ENCODE data around the gene PYDC1.
"Not testable (repeated sequence)": the region's sequence is repeated elsewhere in the genome, so short reads cannot be mapped to it uniquely, and the experiment has no call there.

Gene PYDC1

GRCh38 chr16:31183432-31184428 lies 33.2 kb downstream of the PYDC1 start:
- TF ChIP-seq POU2F2 (IDR thresholded peaks at IDR 0.05; ENCODE audit: low read depth, low read length) (no peak), SPI1 (IDR thresholded peaks at IDR 0.05; ENCODE audit: low read depth, low read length) (no peak), TAF1 (IDR thresholded peaks at IDR 0.05; ENCODE audit: low read depth, low read length) (no peak), PAX5 (IDR thresholded peaks at IDR 0.05; ENCODE audit: insufficient read depth, low read length, severe bottlenecking) (no peak), POLR2AphosphoS5 (IDR thresholded peaks at IDR 0.05; ENCODE audit: low read depth, low read length) (peak; percentile 50), POLR2A (IDR thresholded peaks at IDR 0.05; ENCODE audit: low read depth, low read length) (no peak; the same call in 1 of the 2 replicates)
- DNase-seq (ENCODE audit: insufficient read length, low spot score) (no peak), FAIRE-seq (no peak)

DNA sequence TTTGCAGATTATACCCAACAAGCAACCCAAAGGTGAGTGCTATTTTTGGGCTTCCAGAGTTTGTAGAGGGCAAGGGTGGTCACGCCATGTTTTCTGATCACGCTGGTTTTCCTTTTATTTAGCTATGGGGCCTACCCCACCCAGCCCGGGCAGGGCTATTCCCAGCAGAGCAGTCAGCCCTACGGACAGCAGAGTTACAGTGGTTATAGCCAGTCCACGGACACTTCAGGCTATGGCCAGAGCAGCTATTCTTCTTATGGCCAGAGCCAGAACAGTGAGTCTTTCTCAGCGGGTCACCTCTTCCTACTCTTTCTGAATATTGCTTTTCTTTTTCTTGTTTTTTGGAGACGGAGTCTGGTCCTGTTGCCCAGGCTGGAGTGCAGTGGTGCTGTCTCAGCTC lies 34.5 kb downstream of the PYDC1 start:
- no peak; the same call in 1 of the 2 replicates for TF ChIP-seq POLR2AphosphoS5 (IDR thresholded peaks at IDR 0.05; ENCODE audit: low read depth, low read length)
- TF ChIP-seq SPI1 (IDR thresholded peaks at IDR 0.05; ENCODE audit: low read depth, low read length), result no peak
- TF ChIP-seq TAF1 (IDR thresholded peaks at IDR 0.05; ENCODE audit: low read depth, low read length), result no peak
- TF ChIP-seq PAX5 (IDR thresholded peaks at IDR 0.05; ENCODE audit: insufficient read depth, low read length, severe bottlenecking), result no peak
- TF ChIP-seq POLR2A (IDR thresholded peaks at IDR 0.05; ENCODE audit: low read depth, low read length), result no peak
- no peak for TF ChIP-seq POU2F2 (IDR thresholded peaks at IDR 0.05; ENCODE audit: low read depth, low read length)
- FAIRE-seq (no peak), DNase-seq (ENCODE audit: insufficient read length, low spot score) (no peak)

DNA sequence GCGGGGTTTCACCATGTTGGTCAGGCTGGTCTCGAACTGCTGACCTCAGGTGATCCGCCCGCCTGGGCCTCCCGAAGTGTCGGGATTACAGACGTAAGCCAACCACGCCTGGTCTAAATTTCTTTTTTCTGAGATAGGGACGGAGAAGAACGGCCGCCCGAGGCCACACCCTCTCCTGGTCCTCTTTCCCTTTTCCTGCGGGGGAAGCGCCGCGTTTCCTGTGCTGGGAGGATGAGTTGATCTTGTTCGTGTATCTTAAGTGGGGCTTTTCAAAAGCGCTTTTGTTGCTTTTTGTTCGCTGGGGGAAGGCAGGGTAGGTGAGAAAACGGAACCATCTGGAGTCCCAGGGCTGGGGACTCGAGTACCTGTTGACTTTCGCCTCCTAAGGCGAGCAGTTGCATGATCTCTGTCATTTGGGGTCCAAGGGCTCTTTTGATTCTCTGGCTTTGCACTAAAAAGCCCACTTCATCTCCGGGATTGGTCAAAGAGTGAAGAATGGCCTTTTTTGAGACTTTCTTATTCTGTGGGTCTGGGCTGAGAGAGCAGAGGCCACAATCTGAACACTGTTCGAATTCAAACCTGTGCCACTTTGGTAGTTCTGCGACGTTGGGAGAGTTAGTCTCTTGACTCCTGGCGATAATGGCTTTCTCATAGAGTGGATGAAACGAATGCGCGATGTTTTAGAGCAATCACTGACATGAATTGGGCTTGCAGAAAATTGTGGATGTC lies 35.7 kb downstream of the PYDC1 start:
- DNase-seq (ENCODE audit: insufficient read length, low spot score) (no peak), FAIRE-seq (no peak)
- TF ChIP-seq POLR2A (IDR thresholded peaks at IDR 0.05; ENCODE audit: low read depth, low read length), result 0 out of 2 replicates have a peak, but pooled peaks have one; percentile 27
- TF ChIP-seq PAX5 (IDR thresholded peaks at IDR 0.05; ENCODE audit: insufficient read depth, low read length, severe bottlenecking), result no peak

DNA sequence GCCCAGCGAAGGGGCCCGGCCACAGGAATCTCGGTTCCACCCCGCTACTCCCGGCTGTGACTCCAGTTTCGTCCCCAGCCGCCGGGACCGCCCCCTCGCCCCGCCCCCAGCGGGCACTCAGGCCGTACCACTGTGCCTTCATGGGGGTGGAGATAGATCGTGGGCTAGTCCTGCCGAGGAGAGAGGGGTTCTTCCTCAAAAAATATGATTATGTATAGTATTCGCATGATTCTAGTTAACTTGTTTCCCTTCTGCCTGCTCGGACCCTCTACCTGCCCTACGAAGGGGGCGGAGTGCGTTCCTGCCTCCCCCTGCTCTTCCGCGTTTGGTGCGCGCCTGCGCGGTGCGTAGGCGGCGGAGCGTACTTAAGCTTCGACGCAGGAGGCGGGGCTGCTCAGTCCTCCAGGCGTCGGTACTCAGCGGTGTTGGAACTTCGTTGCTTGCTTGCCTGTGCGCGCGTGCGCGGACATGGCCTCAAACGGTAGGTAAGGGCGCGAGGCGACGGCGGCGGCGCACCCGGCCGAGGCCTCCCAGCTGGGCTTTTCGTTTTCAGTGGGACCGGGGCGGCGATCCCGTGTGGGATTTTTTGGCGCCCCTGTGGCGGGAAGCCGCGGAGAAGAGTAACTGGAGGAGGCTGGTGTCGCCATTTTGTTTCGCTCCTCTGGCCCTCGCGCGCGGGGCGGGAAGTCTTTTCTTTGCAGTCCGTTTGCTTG lies 37.0 kb downstream of the PYDC1 start, which contains the start of gene FUS:
Gene FUS, plus strand, starts transcription at position 393 of the 713 bp plus-strand sequence. Its CDS starts 76 bp downstream, at position 469.
- TF ChIP-seq TAF1 (IDR thresholded peaks at IDR 0.05; ENCODE audit: low read depth, low read length), result peak; percentile 100
- TF ChIP-seq PAX5 (IDR thresholded peaks at IDR 0.05; ENCODE audit: insufficient read depth, low read length, severe bottlenecking), result peak; percentile 99
- peak; percentile 99 for TF ChIP-seq POU2F2 (IDR thresholded peaks at IDR 0.05; ENCODE audit: low read depth, low read length)
- TF ChIP-seq SPI1 (IDR thresholded peaks at IDR 0.05; ENCODE audit: low read depth, low read length), result 0 out of 2 replicates have a peak, but pooled peaks have one; percentile 29
- peak; percentile 100 for TF ChIP-seq POLR2A (IDR thresholded peaks at IDR 0.05; ENCODE audit: low read depth, low read length)
- peak; percentile 100 for TF ChIP-seq POLR2AphosphoS5 (IDR thresholded peaks at IDR 0.05; ENCODE audit: low read depth, low read length)
- DNase-seq (ENCODE audit: insufficient read length, low spot score), result peak; percentile 84
- FAIRE-seq, result peak; percentile 98

DNA sequence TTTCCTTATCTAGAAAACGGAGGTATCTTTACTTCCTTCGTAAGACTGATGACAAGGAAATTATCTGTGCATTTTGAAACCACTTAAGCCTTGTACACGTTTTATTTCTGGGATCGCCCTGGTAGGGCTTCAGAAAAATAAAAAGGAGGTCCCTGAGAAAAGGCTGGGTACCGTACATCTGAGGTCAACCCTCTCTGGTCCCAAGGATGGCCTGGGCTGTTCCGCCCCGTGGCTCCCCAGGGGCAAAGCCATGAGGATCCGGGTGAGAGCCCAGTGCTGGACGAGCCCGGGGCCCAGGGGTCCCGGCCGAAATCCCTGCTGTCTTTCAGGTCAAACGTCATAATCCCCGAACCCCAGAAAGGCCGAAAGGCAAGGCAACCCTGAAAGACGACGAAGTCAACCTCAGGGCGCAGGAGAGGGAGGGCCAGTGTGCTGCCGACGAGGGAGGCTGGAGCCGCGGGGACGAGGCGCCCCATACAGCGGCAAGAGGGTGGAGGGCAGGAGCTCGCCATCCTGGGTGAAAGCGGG lies 37.7 kb downstream of the PYDC1 start:
- DNase-seq (ENCODE audit: insufficient read length, low spot score) (no peak), FAIRE-seq (no peak)
- TF ChIP-seq SPI1 (IDR thresholded peaks at IDR 0.05; ENCODE audit: low read depth, low read length), result no peak
- TF ChIP-seq TAF1 (IDR thresholded peaks at IDR 0.05; ENCODE audit: low read depth, low read length), result no peak; the same call in 1 of the 2 replicates
- no peak for TF ChIP-seq PAX5 (IDR thresholded peaks at IDR 0.05; ENCODE audit: insufficient read depth, low read length, severe bottlenecking)
- no peak for TF ChIP-seq POLR2A (IDR thresholded peaks at IDR 0.05; ENCODE audit: low read depth, low read length)
- TF ChIP-seq POLR2AphosphoS5 (IDR thresholded peaks at IDR 0.05; ENCODE audit: low read depth, low read length), result no peak
- no peak for TF ChIP-seq POU2F2 (IDR thresholded peaks at IDR 0.05; ENCODE audit: low read depth, low read length)

DNA sequence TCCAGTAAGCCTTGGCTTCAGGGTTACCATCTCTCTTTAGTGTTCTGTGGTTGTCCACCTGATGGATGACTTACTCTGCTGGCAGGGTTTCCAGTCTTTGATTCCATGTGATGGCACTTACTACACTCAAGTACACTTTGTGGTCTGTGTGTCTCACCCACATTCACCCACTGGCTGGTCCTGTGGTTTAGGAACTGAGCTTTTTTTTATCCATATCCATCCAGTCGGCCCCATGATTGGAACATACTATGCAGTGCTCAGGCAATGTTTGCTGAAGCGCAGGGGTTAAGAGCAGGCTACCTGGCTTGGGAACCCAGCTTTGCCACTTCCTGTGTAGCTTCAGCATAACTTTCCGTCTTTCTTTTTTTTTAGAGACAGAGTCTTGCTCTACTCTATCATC lies 39.8 kb downstream of the PYDC1 start:
- TF ChIP-seq SPI1 (IDR thresholded peaks at IDR 0.05; ENCODE audit: low read depth, low read length) (no peak), POU2F2 (IDR thresholded peaks at IDR 0.05; ENCODE audit: low read depth, low read length) (no peak), POLR2AphosphoS5 (IDR thresholded peaks at IDR 0.05; ENCODE audit: low read depth, low read length) (no peak), PAX5 (IDR thresholded peaks at IDR 0.05; ENCODE audit: insufficient read depth, low read length, severe bottlenecking) (no peak), TAF1 (IDR thresholded peaks at IDR 0.05; ENCODE audit: low read depth, low read length) (no peak), POLR2A (IDR thresholded peaks at IDR 0.05; ENCODE audit: low read depth, low read length) (no peak)
- DNase-seq (ENCODE audit: insufficient read length, low spot score) (no peak), FAIRE-seq (peak; percentile 28)

- DNase-seq (ENCODE audit: insufficient read length, low spot score); FAIRE-seq: not testable (repeated sequence)
Observed at GRCh38 chr16:31170048-31170447, 46.9 kb downstream of the PYDC1 start.

GRCh38 chr16:31168848-31169247 lies 48.1 kb downstream of the PYDC1 start:
- FAIRE-seq (no peak), DNase-seq (ENCODE audit: insufficient read length, low spot score) (no peak)
- no peak for TF ChIP-seq SPI1 (IDR thresholded peaks at IDR 0.05; ENCODE audit: low read depth, low read length)
- no peak for TF ChIP-seq PAX5 (IDR thresholded peaks at IDR 0.05; ENCODE audit: insufficient read depth, low read length, severe bottlenecking)
- TF ChIP-seq POU2F2 (IDR thresholded peaks at IDR 0.05; ENCODE audit: low read depth, low read length), result no peak
- no peak for TF ChIP-seq TAF1 (IDR thresholded peaks at IDR 0.05; ENCODE audit: low read depth, low read length)
- TF ChIP-seq POLR2AphosphoS5 (IDR thresholded peaks at IDR 0.05; ENCODE audit: low read depth, low read length), result no peak
- TF ChIP-seq POLR2A (IDR thresholded peaks at IDR 0.05; ENCODE audit: low read depth, low read length), result no peak

Measured in GM12891 (cell line).